Activated CD8-positive, alpha-beta T cell treated with anti-CD3 and anti-CD28 coated beads, Interleukin-2, amount 10 ng/mL, durations not matched to agents 7 days and 5 days (primary cell): ENCODE measurements around the gene LY86. TPM values are rescaled to one million over a fixed set of nuclear protein-coding genes. Genes with fewer than 3 reads are reported as not detected.
A peak's percentile ranks its signal among the peaks of the same experiment; 100 is the strongest.

Experiments used
- ATAC-seq: fragments of 150-1000 bp; cut with Tn5 transposase; one replicate; pipeline ENCODE4 v1.10.0; 2021; ENCODE audit warnings: moderate library complexity
- CTCF ChIA-PET: fragments of 350-600 bp; sonication (Branson Sonifier 250); formaldehyde crosslinking; loops from one replicate; lab custom pipeline; 2021; ENCODE audit warnings: antibody characterized with exemption; lab: Charles Lee
- POLR2A ChIA-PET: fragments of 350-600 bp; sonication (Branson Sonifier 250); formaldehyde crosslinking; loops from one replicate; lab custom pipeline; 2021; ENCODE audit warnings: antibody characterized with exemption; lab: Charles Lee
- DNase-seq: peaks from one replicate; pipeline ENCODE4 v3.0.0-alpha.2; 2020
- H3K27ac Mint-ChIP-seq: one replicate; pipeline ENCODE4 v1.8.0; 2021; ENCODE audit warnings: mild to moderate bottlenecking, mixed read lengths
- H3K27me3 Mint-ChIP-seq: one replicate; pipeline ENCODE4 v1.8.0; 2021; ENCODE audit warnings: low read depth, mixed read lengths
- H3K36me3 Mint-ChIP-seq: one replicate; pipeline ENCODE4 v1.8.0; 2021; ENCODE audit warnings: low read depth, mixed read lengths
- H3K4me1 Mint-ChIP-seq: one replicate; pipeline ENCODE4 v1.8.0; 2021; ENCODE audit warnings: low read depth, mixed read lengths
- H3K4me3 Mint-ChIP-seq: one replicate; pipeline ENCODE4 v1.8.0; 2021; ENCODE audit warnings: mild to moderate bottlenecking, mixed read lengths
- H3K9me3 Mint-ChIP-seq: one replicate; pipeline ENCODE4 v1.8.0; 2022; ENCODE audit warnings: mixed read lengths; ENCODE audit not compliant: insufficient read depth
- total RNA-seq, 2 experiments: library from RNA; stranded (reverse); gene quantifications; one replicate each; pipeline ENCODE4 v1.2.3, GENCODE V29; 2021

LY86 gene
- total RNA-seq, 2 experiments from 2014 or later = 1.9 to 2.9 TPM

GRCh38 chr6:6626187-6626586 is 37.7 kb downstream of the LY86 start:
- DNase-seq = no peak
- Mint-ChIP-seq H3K4me3 (no peak overlapping the region), H3K36me3 (no peaks in the 10 kb centered on the region), H3K27ac (no peak overlapping the region), H3K27me3 (peaks cover 14% of the 10 kb centered on the region), H3K9me3 (no peaks in the 10 kb centered on the region), H3K4me1 (peaks cover 12% of the 10 kb centered on the region)
- POLR2A ChIA-PET = interaction anchor here (1.2 kb wide), 1 partner anchor 19 kb away, joined by 5 read pairs; no protein-coding TSS in a partner anchor
- ATAC-seq = no peak
- CTCF ChIA-PET = no interaction called here

- ChIA-PET POLR2A (no interaction called here), CTCF (interaction anchor here (1.5 kb wide), 1 partner anchor 48 kb away, joined by 5 read pairs; no protein-coding TSS in a partner anchor)
- no peak for DNase-seq
- H3K4me3 Mint-ChIP-seq = no peak overlapping the region
- ATAC-seq = no peak
- H3K27me3 Mint-ChIP-seq = peaks cover 10% of the 10 kb centered on the region
- H3K4me1 Mint-ChIP-seq = peaks cover 23% of the 10 kb centered on the region
- no peak overlapping the region for H3K27ac Mint-ChIP-seq
- no peaks in the 10 kb centered on the region for H3K9me3 Mint-ChIP-seq
- no peaks in the 10 kb centered on the region for H3K36me3 Mint-ChIP-seq
Measured at GRCh38 chr6:6629402-6629801, 40.9 kb downstream of the LY86 start.

- Mint-ChIP-seq H3K4me1 (peaks cover 33% of the 10 kb centered on the region), H3K4me3 (no peak overlapping the region), H3K27ac (peak overlapping the region; percentile 8), H3K36me3 (no peaks in the 10 kb centered on the region), H3K27me3 (peaks cover 10% of the 10 kb centered on the region), H3K9me3 (no peaks in the 10 kb centered on the region)
- DNase-seq (no peak), ATAC-seq (no peak)
- POLR2A ChIA-PET = interaction anchor here (0.9 kb wide), 1 partner anchor 11 kb away, joined by 3 read pairs; no protein-coding TSS in a partner anchor
- CTCF ChIA-PET = interaction anchor here (0.5 to 1.5 kb wide), 4 partner anchors 29 to 96 kb away, joined by 3 to 5 read pairs (median 3); no protein-coding TSS in a partner anchor
Measured at GRCh38 chr6:6631053-6631452, 42.5 kb downstream of the LY86 start.

GRCh38 chr6:6631534-6632276 is 43.2 kb downstream of the LY86 start:
- H3K4me1 Mint-ChIP-seq = peaks cover 40% of the 10 kb centered on the region

GRCh38 chr6:6633898-6634734 is 45.6 kb downstream of the LY86 start:
- POLR2A ChIA-PET = interaction anchor here (1.0 kb wide), 1 partner anchor 24 kb away, joined by 3 read pairs; no protein-coding TSS in a partner anchor
- DNase-seq = peak; percentile 58
- CTCF ChIA-PET = no interaction called here
- Mint-ChIP-seq H3K4me1 (peaks cover 38% of the 10 kb centered on the region), H3K27ac (peak overlapping the region; percentile 14), H3K27me3 (peaks cover 6% of the 10 kb centered on the region), H3K36me3 (no peaks in the 10 kb centered on the region), H3K4me3 (no peak overlapping the region), H3K9me3 (no peaks in the 10 kb centered on the region)
- ATAC-seq = peak; percentile 51

More at GRCh38 chr6:6631534-6632276, 43.2 kb downstream of the LY86 start:
- ChIA-PET CTCF (interaction anchor here (0.8 to 1.4 kb wide), 2 partner anchors 28 to 74 kb away, joined by 3 read pairs; no protein-coding TSS in a partner anchor), POLR2A (no interaction called here)
- peaks cover 10% of the 10 kb centered on the region for H3K27me3 Mint-ChIP-seq
- no peak overlapping the region for H3K27ac Mint-ChIP-seq
- ATAC-seq (no peak), DNase-seq (no peak)
- no peak overlapping the region for H3K4me3 Mint-ChIP-seq
- no peaks in the 10 kb centered on the region for H3K36me3 Mint-ChIP-seq
- H3K9me3 Mint-ChIP-seq = no peaks in the 10 kb centered on the region

- Mint-ChIP-seq H3K27ac (peak overlapping the region; percentile 14), H3K4me3 (no peak overlapping the region), H3K4me1 (peaks cover 41% of the 10 kb centered on the region), H3K27me3 (peaks cover under 1% of the 10 kb centered on the region), H3K36me3 (peaks cover 3% of the 10 kb centered on the region), H3K9me3 (no peaks in the 10 kb centered on the region)
- ChIA-PET CTCF (no interaction called here), POLR2A (interaction anchor here (1.0 kb wide), 1 partner anchor 23 kb away, joined by 3 read pairs; no protein-coding TSS in a partner anchor)
- DNase-seq (no peak), ATAC-seq (no peak)
Measured at GRCh38 chr6:6634735-6635075, 46.2 kb downstream of the LY86 start.

GRCh38 chr6:6635291-6635690 is 46.8 kb downstream of the LY86 start:
- H3K27ac Mint-ChIP-seq = peak overlapping the region; percentile 37
- ChIA-PET POLR2A (interaction anchor here (1.0 to 1.6 kb wide), 2 partner anchors 9 to 23 kb away, joined by 3 to 5 read pairs; no protein-coding TSS in a partner anchor), CTCF (no interaction called here)
- H3K4me1 Mint-ChIP-seq = peaks cover 45% of the 10 kb centered on the region
- H3K36me3 Mint-ChIP-seq = peaks cover 4% of the 10 kb centered on the region
- no peaks in the 10 kb centered on the region for H3K27me3 Mint-ChIP-seq
- no peak for DNase-seq
- ATAC-seq = no peak
- no peaks in the 10 kb centered on the region for H3K9me3 Mint-ChIP-seq
- H3K4me3 Mint-ChIP-seq = no peak overlapping the region

GRCh38 chr6:6635869-6636268 is 47.3 kb downstream of the LY86 start:
- Mint-ChIP-seq H3K9me3 (no peaks in the 10 kb centered on the region), H3K36me3 (peaks cover 4% of the 10 kb centered on the region), H3K4me1 (peaks cover 45% of the 10 kb centered on the region), H3K27me3 (no peaks in the 10 kb centered on the region), H3K4me3 (no peak overlapping the region), H3K27ac (no peak overlapping the region)
- CTCF ChIA-PET = no interaction called here
- ATAC-seq (no peak), DNase-seq (no peak)
- POLR2A ChIA-PET = interaction anchor here (1.6 kb wide), 1 partner anchor 9 kb away, joined by 5 read pairs; no protein-coding TSS in a partner anchor

- DNase-seq (no peak), ATAC-seq (no peak)
- CTCF ChIA-PET = no interaction called here
- Mint-ChIP-seq H3K9me3 (no peaks in the 10 kb centered on the region), H3K27me3 (no peaks in the 10 kb centered on the region), H3K4me1 (peaks cover 39% of the 10 kb centered on the region), H3K27ac (no peak overlapping the region), H3K4me3 (no peak overlapping the region), H3K36me3 (peaks cover 5% of the 10 kb centered on the region)
- POLR2A ChIA-PET = no interaction called here
Measured at GRCh38 chr6:6639572-6639971, 51.1 kb downstream of the LY86 start.

- H3K4me3 Mint-ChIP-seq = no peak overlapping the region
- DNase-seq = no peak
- peaks cover 32% of the 10 kb centered on the region for H3K4me1 Mint-ChIP-seq
- no peak for ATAC-seq
- ChIA-PET CTCF (interaction anchor here (1.5 kb wide), 1 partner anchor 27 kb away, joined by 5 read pairs; no protein-coding TSS in a partner anchor), POLR2A (interaction anchor here (0.5 kb wide), 1 partner anchor 43 kb away, joined by 3 read pairs; no protein-coding TSS in a partner anchor)
- H3K27me3 Mint-ChIP-seq = no peaks in the 10 kb centered on the region
- H3K27ac Mint-ChIP-seq = no peak overlapping the region
- H3K9me3 Mint-ChIP-seq = no peaks in the 10 kb centered on the region
- H3K36me3 Mint-ChIP-seq = peaks cover 10% of the 10 kb centered on the region
Measured at GRCh38 chr6:6640926-6641325, 52.4 kb downstream of the LY86 start.

GRCh38 chr6:6643398-6643797 is 54.9 kb downstream of the LY86 start:
- Mint-ChIP-seq H3K4me3 (no peak overlapping the region), H3K4me1 (peaks cover 24% of the 10 kb centered on the region), H3K27ac (peak overlapping the region; percentile 0), H3K9me3 (no peaks in the 10 kb centered on the region), H3K36me3 (peaks cover 10% of the 10 kb centered on the region), H3K27me3 (no peaks in the 10 kb centered on the region)
- ATAC-seq (peak; percentile 37), DNase-seq (no peak)
- POLR2A ChIA-PET = interaction anchor here (0.6 to 1.2 kb wide), 4 partner anchors 11 to 29 kb away, joined by 3 to 4 read pairs (median 3); no protein-coding TSS in a partner anchor
- CTCF ChIA-PET = no interaction called here
